B cell (primary cell): ENCODE data around the gene SOX6. TPM values are rescaled to one million over a fixed set of nuclear protein-coding genes. Genes with fewer than 3 reads are reported as not detected.

Experiments used
- ATAC-seq: fragments of 200-7000 bp; cut with Tn5 transposase; one replicate; pipeline ENCODE4 v1.10.0; 2021; ENCODE audit warnings: low read depth, mild to moderate bottlenecking, moderate number of reproducible peaks, moderate library complexity
- CTCF ChIA-PET: fragments of 350-600 bp; sonication (Branson Sonifier 250); formaldehyde crosslinking; loops from one replicate; lab custom pipeline; 2021; ENCODE audit warnings: antibody characterized with exemption, inconsistent platforms; lab: Charles Lee
- POLR2A ChIA-PET: fragments of 350-600 bp; sonication (Branson Sonifier 250); formaldehyde crosslinking; loops from one replicate; lab custom pipeline; 2021; ENCODE audit warnings: antibody characterized with exemption; lab: Charles Lee
- DNase-seq: peaks from one replicate; pipeline ENCODE4 v3.0.0; 2013
- H2AFZ ChIP-seq: 2 replicates; pipeline ENCODE4 v1.6.1; 2012; ENCODE audit warnings: mild to moderate bottlenecking, low read depth, low read length; ENCODE audit not compliant: insufficient read depth, poor library complexity, severe bottlenecking
- H3K27ac ChIP-seq, 2 donors: 1 replicate in 1 of 2; 2 replicates in 1 of 2; pipeline ENCODE4 v1.5.1; 2012 to 2013; ENCODE audit warnings: low read length in 2 of 2, mild to moderate bottlenecking in 2 of 2, moderate library complexity in 1 of 2
- H3K27me3 ChIP-seq, 4 experiments: fragments of 200-600 bp in 1 of 4; sonication (generic) in 1 of 4; replicated peaks in 1 of 4; 1 replicate in 2 of 4; 2 replicates in 2 of 4; pipeline versions ENCODE4 v1.6.1 to v1.7.0; 2013 to 2016; ENCODE audit warnings: low read length in 3 of 4, mild to moderate bottlenecking in 2 of 4, mixed read lengths in 1 of 4, moderate library complexity in 1 of 4; ENCODE audit not compliant: insufficient read depth in 4 of 4, control insufficient read depth in 3 of 4; ENCODE audit errors: control extremely low read depth in 1 of 4
- H3K36me3 ChIP-seq, 2 experiments: replicated peaks in 1 of 2; 1 replicate in 1 of 2; 2 replicates in 1 of 2; pipeline versions ENCODE4 v1.6.1 to v1.7.1; 2013; ENCODE audit warnings: low read length in 1 of 2; ENCODE audit not compliant: insufficient read depth in 2 of 2, control insufficient read depth in 1 of 2; ENCODE audit errors: control extremely low read depth in 1 of 2, extremely low read depth in 1 of 2
- H3K4me1 ChIP-seq, 2 donors: fragments of 200-600 bp in 1 of 2; sonication (generic) in 1 of 2; 1 replicate in 1 of 2; 2 replicates in 1 of 2; pipeline versions ENCODE4 v1.5.1 to v1.6.1; 2013 to 2017; ENCODE audit warnings: low read length in 2 of 2; ENCODE audit not compliant: control insufficient read depth in 2 of 2, insufficient read depth in 2 of 2
- H3K4me2 ChIP-seq: replicated peaks from 2 replicates; pipeline ENCODE3; 2012; ENCODE audit warnings: mild to moderate bottlenecking, low read depth, low read length; ENCODE audit not compliant: poor library complexity, severe bottlenecking
- H3K4me3 ChIP-seq, 5 experiments: fragments of 200-600 bp in 1 of 5; sonication (generic) in 1 of 5; 1 replicate in 3 of 5; 2 replicates in 2 of 5; pipeline versions ENCODE4 v1.5.1 to v1.7.0; 2011 to 2016; ENCODE audit warnings: low read length in 4 of 5, mild to moderate bottlenecking in 4 of 5, low read depth in 2 of 5, control low read depth in 1 of 5, moderate library complexity in 1 of 5; ENCODE audit not compliant: insufficient read depth in 1 of 5; ENCODE audit errors: control extremely low read depth in 1 of 5, extremely low read depth in 1 of 5
- H3K79me2 ChIP-seq: fragments of 200-600 bp; sonication (generic); one replicate; pipeline ENCODE4 v1.6.0; 2016; ENCODE audit warnings: low read length; ENCODE audit not compliant: control insufficient read depth, insufficient read depth
- H3K9ac ChIP-seq: fragments of 200-600 bp; sonication (generic); 2 replicates; pipeline ENCODE4 v1.6.1; 2017; ENCODE audit warnings: mild to moderate bottlenecking, low read length, moderate library complexity
- H3K9me3 ChIP-seq, 3 donors: one replicate each; pipeline versions ENCODE4 v1.6.1 to v1.7.1; 2013; ENCODE audit warnings: low read length in 2 of 3; ENCODE audit not compliant: control insufficient read depth in 2 of 3, insufficient read depth in 1 of 3; ENCODE audit errors: control extremely low read depth in 1 of 3
- H4K20me1 ChIP-seq: 2 replicates; pipeline ENCODE4 v1.6.0; 2012; ENCODE audit warnings: mild to moderate bottlenecking, low read length; ENCODE audit not compliant: insufficient read depth, control insufficient read depth, poor library complexity, severe bottlenecking
- H3K27ac Mint-ChIP-seq: one replicate; pipeline ENCODE4 v1.8.0; 2021; ENCODE audit warnings: mixed read lengths
- H3K27me3 Mint-ChIP-seq: one replicate; pipeline ENCODE4 v1.8.0; 2021; ENCODE audit warnings: mixed read lengths
- H3K4me1 Mint-ChIP-seq: one replicate; pipeline ENCODE4 v1.8.0; 2021; ENCODE audit warnings: mixed read lengths
- H3K4me3 Mint-ChIP-seq: one replicate; pipeline ENCODE4 v1.8.0; 2021; ENCODE audit warnings: mixed read lengths
- H3K9me3 Mint-ChIP-seq: one replicate; pipeline ENCODE4 v1.8.0; 2022; ENCODE audit warnings: mixed read lengths; ENCODE audit not compliant: insufficient read depth
- CTCF ChIP-seq: fragments of 200-600 bp; IDR thresholded peaks from one replicate; pipeline ENCODE4 v1.8.0; 2022; ENCODE audit warnings: antibody characterized with exemption, mild to moderate bottlenecking
- EZH2 ChIP-seq: IDR thresholded peaks from 2 replicates; pipeline ENCODE4 v1.6.1; 2012; ENCODE audit warnings: borderline replicate concordance, low read depth, mild to moderate bottlenecking, moderate library complexity, low read length; ENCODE audit not compliant: insufficient read depth, poor library complexity, severe bottlenecking
- WGBS: methylation state at CpG from one replicate; pipeline ENCODE4 v1.1.5; 2013; ENCODE audit warnings: missing lambda C conversion rate; ENCODE audit not compliant: insufficient coverage; 5-methylcytosine and 5-hydroxymethylcytosine counted together
- intact Hi-C: fragments of 100-400 bp; cut with micrococcal nuclease; formaldehyde crosslinking; loops from one replicate; pipeline ENCODE4 v1.10.0; 2022
- polyA plus RNA-seq: library from polyadenylated mRNA; depleted of rRNA; stranded (reverse); fragments of >200 nt; gene quantifications from 2 replicates; pipeline ENCODE4 v1.2.3, GENCODE V29; 2012
- total RNA-seq, 2 donors: library from RNA; stranded (reverse); fragments of 120-200 nt in 1 of 2; gene quantifications; 1 replicate in 1 of 2; 2 replicates in 1 of 2; pipeline versions ENCODE4 v1.2.3 to v1.2.4, GENCODE V29; 2013 to 2022

SOX6 gene
- total and polyA plus RNA-seq, 2 donors (not counting 1 experiment from before 2014, with no cell fraction given): not detected

DNA sequence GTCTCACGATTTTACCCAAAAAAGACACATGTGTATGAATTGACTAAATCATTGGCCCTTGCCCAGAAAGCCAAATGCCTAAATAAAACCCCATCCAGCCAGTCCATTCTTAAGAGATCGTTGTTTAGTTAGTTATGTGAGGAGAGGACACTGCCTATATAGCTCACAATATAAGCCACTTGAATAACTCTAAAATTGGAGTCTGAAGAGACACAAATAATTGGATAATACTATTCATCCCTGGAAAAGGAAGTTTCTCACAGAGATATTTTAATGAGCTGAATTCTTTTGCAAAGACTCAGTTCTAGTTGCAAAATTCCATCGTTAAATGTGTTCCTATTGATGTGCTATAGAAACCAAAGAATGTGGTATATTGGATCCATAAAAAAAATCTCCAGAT is 176.7 kb downstream of the SOX6 start:
- Mint-ChIP-seq H3K9me3 (no peaks in the 10 kb centered on the region), H3K27ac (no peak overlapping the region), H3K4me3 (no peak overlapping the region), H3K4me1 (no peaks in the 10 kb centered on the region), H3K27me3 (no peaks in the 10 kb centered on the region)
- H3K27me3 ChIP-seq: no peaks in the 10 kb centered on the region
- H3K9ac ChIP-seq: no peak overlapping the region
- no peaks in the 10 kb centered on the region for H3K4me1 ChIP-seq
- DNase-seq (no peak), ATAC-seq (no peak)
- H3K9me3 ChIP-seq: no peaks in the 10 kb centered on the region
- H3K4me2 ChIP-seq: no peak overlapping the region
- intact Hi-C loops: no loop called here
- no peaks in the 10 kb centered on the region for H3K36me3 ChIP-seq
- no peak overlapping the region for H2AFZ ChIP-seq
- WGBS: no CpG with 5 or more reads among the region's 3 CpGs
- no peak overlapping the region for H3K27ac ChIP-seq
- no peaks in the 10 kb centered on the region for H3K79me2 ChIP-seq
- ChIA-PET POLR2A (no interaction called here), CTCF (no interaction called here)
- no peak overlapping the region for H3K4me3 ChIP-seq
- no peak for TF ChIP-seq EZH2
- TF ChIP-seq CTCF: no peak
- no peaks in the 10 kb centered on the region for H4K20me1 ChIP-seq

DNA sequence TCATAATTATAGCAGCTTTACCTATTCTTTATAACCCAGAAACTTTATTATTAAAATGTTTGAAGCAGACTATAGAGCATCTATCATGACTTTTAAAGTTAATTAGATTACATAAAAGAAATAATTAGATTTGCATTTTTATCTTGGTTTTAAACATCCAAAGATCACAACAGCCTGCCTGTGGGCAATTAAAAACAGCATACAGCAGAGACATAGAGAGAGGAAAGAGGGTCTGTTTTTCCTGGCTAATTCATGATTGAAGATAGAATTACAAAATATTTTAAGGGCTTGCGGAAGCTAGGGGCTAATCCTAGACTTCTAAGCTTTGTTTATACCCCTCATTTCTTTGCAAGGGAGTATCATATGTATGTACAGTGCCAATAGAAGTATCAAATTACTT is 178.1 kb downstream of the SOX6 start:
- Histone ChIP-seq H3K36me3 (no peaks in the 10 kb centered on the region), H3K4me3 (no peak overlapping the region), H3K27ac (no peak overlapping the region), H3K9ac (no peak overlapping the region), H4K20me1 (no peaks in the 10 kb centered on the region), H3K27me3 (no peaks in the 10 kb centered on the region), H3K4me2 (no peak overlapping the region), H3K9me3 (no peaks in the 10 kb centered on the region), H2AFZ (no peak overlapping the region), H3K4me1 (no peaks in the 10 kb centered on the region), H3K79me2 (no peaks in the 10 kb centered on the region)
- POLR2A ChIA-PET: no interaction called here
- no CpG with 5 or more reads among the region's 1 CpG for WGBS
- Mint-ChIP-seq H3K4me1 (no peaks in the 10 kb centered on the region), H3K4me3 (no peak overlapping the region), H3K27me3 (no peaks in the 10 kb centered on the region), H3K27ac (no peak overlapping the region), H3K9me3 (no peaks in the 10 kb centered on the region)
- ATAC-seq (no peak), DNase-seq (no peak)
- intact Hi-C loops: no loop called here
- no peak for TF ChIP-seq EZH2
- no peak for TF ChIP-seq CTCF
- CTCF ChIA-PET: no interaction called here
